ENCODE results near the gene MYL7.

- TF ChIP-seq CTCF (IDR thresholded peaks at IDR 0.05) (no peak), POLR2AphosphoS5 (IDR thresholded peaks at IDR 0.05) (no peak)
These were observed 3.9 kb upstream of the MYL7 start for GRCh38 chr7:44144968-44145478.

All from gastroesophageal sphincter (tissue), 3 donors.